HFF-Myc (cell line): ENCODE results near the gene SEC24C.

ENCODE experiments used
- DNase-seq: peaks from one replicate; pipeline ENCODE4 v3.0.0-alpha.2; 2011; ENCODE audit warnings: low read depth; ENCODE audit errors: extremely low read depth
- H3K4me3 ChIP-seq: replicated peaks from 2 replicates; pipeline ENCODE4 v1.5.1; 2011; ENCODE audit warnings: low read depth, mild to moderate bottlenecking, control low read depth, low read length
- CTCF ChIP-seq: IDR thresholded peaks from 2 replicates; pipeline ENCODE4 v1.5.1; 2012; ENCODE audit warnings: mild to moderate bottlenecking, low read depth, low read length, control low read depth; ENCODE audit errors: missing control alignments

The SEC24C gene

GRCh38 chr10:73809061-73809818 lies 65.1 kb downstream of the SEC24C start:
- H3K4me3 ChIP-seq: no peak overlapping the region
- TF ChIP-seq CTCF: no peak
- DNase-seq: no peak

GRCh38 chr10:73810358-73810734 lies 66.2 kb downstream of the SEC24C start:
- DNase-seq: no peak
- peak overlapping the region; percentile 66 for H3K4me3 ChIP-seq
- TF ChIP-seq CTCF: no peak

- no peak for TF ChIP-seq CTCF
- H3K4me3 ChIP-seq: peak overlapping the region; percentile 66
- DNase-seq: no peak
Observed at GRCh38 chr10:73810735-73811465, 66.7 kb downstream of the SEC24C start.

GRCh38 chr10:73812657-73813056 lies 68.5 kb downstream of the SEC24C start:
- H3K4me3 ChIP-seq: no peak overlapping the region
- TF ChIP-seq CTCF: no peak
- no peak for DNase-seq

GRCh38 chr10:73813333-73813732 lies 69.2 kb downstream of the SEC24C start:
- TF ChIP-seq CTCF: no peak
- no peak overlapping the region for H3K4me3 ChIP-seq
- DNase-seq: no peak

GRCh38 chr10:73814276-73814895 lies 70.2 kb downstream of the SEC24C start:
- DNase-seq: no peak
- no peak for TF ChIP-seq CTCF
- H3K4me3 ChIP-seq: no peak overlapping the region
